IPS-NIHi11 (cell line): ENCODE results near the gene IQSEC2.

ENCODE experiments used
- DNase-seq: peaks from one replicate; pipeline ENCODE4 v3.0.0; 2012; ENCODE audit warnings: mixed read lengths, low spot score

The IQSEC2 gene

GRCh38 chrX:53244610-53245009 lies 36.8 kb downstream of the IQSEC2 start:
- no peak for DNase-seq

DNA sequence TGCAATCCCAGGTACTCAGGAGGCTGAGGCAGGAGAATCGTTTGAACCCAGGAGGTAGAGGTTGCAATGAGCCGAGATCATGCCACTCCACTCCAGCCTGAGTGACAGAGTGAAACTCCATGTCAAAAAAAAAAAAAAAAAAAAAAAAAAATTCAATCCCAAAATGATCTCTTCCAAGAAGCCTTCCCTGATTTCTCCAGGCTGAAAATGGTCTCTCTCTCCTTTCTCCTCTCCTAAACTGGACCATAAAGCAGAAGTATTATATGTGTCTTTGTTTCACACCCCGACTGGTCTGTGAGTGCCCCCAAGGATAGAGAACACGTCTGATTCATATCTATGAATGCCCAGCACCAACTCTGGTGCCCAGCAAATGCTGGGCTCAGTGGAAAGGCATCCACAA lies 39.1 kb downstream of the IQSEC2 start:
- no peak for DNase-seq

DNA sequence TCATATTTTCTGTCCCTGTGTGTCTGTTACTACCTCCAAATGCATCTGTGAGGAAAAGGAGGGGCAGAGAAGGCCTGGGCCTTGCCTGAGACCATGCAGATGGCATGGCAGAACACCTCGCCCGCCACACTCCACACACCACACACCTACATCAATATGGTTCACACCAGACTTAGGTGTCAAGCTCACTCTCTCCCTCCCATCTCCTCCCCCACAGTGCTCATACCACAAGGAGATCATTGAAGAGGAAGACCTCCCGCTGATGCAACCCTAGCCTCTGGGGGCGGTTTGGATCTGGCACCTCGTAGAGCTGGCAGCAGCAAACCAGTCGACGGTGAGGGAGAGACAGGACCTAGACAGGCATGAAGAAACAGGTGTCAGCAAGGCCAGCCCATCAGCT lies 39.8 kb downstream of the IQSEC2 start:
- DNase-seq, result no peak

DNA sequence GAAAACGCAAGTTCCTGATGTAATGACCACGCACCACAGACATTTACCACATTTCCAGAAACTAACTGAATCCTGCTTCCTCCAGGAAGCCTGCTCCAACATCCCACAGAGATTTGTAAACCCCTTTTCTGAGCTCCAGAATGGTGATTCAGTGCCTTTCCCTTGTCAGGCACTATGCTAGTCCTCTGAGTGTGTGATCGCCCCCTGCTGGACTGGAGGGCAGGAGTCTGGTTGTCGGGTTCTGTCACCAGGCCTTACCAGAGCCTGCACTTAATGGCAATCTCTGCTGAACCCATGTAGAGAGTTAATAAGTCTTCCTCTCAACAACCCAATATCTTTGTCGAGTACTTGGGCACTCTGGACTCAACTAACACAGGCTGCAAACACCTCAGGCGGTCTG lies 41.9 kb downstream of the IQSEC2 start:
- DNase-seq, result peak; percentile 37

- no peak for DNase-seq
Measured at GRCh38 chrX:53237056-53237455, 44.3 kb downstream of the IQSEC2 start.

DNA sequence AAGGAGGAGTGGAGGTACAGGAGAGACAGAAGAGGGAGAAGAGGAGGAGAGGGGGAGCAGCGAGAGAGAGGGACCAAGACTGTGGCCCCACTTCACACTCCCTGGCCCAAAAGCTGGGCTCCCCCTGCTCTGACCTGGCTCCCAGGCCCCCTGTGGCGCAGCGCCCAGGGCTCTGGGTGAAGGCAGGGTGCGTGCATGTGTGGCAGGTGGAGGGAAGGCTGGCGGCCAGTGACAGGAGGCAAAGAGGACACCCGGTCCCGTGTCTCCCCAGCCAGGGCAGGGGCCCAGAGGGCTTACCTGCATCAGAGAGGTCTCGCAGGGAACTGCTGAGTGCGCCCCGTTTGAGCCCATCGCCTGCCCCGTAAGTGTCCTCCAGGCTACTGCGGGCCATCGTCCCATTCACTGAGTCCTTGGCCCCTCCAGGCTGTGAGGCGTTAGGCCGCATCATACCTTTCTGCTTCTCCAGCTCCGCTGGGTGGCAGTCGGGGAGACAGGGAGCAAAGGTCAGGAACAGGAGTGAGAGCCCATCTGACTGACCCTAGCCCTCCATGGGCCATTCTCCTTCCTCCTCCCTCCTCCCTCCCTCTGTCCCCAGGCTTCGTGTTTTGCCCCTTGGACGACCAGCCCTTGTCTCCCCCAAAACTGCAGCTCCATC lies 45.2 kb downstream of the IQSEC2 start:
- no peak for DNase-seq

GRCh38 chrX:53235566-53235965 lies 45.8 kb downstream of the IQSEC2 start:
- DNase-seq, result no peak

DNA sequence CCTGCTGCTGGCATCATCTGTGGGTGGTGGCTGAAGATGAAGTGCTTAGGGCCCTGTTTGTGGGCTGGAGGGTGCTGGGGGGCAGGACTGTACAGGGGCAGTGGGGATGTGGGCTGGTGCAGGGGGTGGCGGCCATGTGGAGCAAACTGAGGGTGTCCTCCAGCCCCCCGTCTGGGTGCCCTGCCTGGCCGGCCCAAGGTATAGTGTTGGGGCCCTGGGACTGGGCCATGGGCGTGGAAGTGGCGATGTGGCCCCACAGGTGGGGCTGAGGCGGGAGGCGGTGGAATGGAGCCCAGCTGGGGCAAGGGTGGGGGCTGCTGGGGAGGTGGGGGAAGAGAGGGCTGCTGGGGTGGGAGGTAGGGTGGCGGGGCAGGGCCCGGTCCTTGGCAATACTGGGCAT lies 46.9 kb downstream of the IQSEC2 start:
- no peak for DNase-seq

- no peak for DNase-seq
Measured at GRCh38 chrX:53233536-53233935, 47.8 kb downstream of the IQSEC2 start.

DNA sequence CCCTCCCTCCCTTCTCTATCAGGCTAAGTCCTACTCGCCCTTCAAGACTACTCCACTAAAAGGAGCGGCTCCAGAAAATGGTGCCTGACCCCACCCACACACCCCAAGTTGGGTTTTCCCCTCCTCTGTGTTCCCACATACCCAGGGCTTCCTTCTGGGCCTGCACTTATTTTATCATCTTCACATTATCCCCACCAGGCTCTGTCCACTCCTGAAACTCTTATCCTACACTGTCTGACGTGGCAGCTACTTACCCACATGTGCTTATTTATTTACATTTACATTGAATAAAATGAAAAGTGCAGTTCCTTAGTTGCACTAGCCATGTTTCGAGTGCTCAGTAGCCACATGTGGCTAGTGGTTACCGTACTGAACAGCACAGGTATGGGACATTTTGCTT lies 51.3 kb downstream of the IQSEC2 start:
- DNase-seq, result no peak

DNA sequence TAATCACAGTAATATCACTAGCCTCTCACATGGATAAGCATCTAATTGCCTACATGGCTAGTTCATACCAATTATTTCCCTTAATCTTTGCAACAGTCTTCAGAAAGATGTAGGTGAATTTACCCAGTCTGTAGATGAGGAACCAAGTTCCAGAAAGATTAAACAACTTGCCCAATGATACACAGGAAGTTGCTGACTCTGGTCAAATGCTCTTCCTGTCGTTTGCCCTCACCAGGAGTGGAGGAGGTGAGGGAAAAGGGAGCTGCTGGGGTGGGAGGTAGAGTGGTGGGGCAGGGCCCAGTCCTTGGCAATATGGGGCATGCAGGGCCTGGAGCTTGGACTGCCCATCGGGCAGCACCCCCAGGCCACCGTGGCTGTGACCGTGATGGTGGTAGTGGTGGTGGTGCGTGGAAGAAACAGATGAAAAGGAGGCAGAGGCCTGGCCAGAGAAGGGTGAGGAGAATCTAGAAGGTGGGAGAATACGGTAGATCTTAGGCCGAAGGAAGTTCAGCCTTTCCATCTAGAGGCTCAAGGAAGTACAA lies 54.1 kb downstream of the IQSEC2 start:
- DNase-seq, result no peak

DNA sequence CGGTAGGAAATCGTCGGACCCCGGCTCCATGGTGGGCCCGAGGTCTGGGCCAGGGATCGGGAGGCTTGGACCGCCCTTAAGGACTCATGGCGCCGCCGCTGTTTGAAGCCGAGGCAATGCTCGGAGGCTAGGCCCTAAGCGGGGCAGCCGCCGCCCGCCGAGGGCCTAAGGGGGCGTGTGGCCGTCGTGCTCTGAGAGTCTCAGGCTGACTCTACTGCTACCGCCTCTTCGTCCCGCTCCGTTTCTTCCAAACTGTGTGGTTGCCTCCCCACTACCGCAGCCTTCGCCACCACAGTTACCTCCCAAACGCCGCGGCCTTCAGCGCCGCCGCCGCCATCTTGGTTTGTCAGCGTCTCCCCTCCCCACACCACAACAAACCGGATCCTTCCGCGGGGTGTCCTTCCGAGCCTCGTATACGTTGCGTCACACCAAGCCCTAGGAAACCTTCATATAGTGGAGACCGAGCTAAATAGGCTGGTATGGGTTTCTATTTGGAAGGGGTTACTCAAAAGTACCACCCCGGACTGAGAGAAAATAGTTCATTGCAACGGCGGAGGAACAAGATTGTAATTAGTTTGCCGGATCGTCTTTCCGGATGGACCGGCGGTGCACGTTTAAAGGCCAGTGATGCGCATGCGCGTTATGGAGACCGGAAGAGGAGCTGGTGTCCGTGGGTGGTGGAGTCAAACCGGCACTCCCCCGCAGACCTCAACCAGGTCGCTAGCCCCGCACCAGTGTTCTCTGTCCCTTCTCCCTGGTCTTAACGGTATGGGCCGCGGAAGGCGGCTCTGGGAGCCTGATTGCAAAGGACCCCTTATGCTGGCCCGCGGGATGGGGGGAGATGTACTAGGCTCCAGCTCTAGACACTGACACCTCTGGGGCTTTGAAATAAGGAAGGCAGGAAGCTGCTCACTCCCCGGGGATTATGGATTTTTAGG lies 56.3 kb downstream of the IQSEC2 start, which contains the start of gene KDM5C:
TSS of gene KDM5C (minus strand) at position 348 of the 938 bp plus-strand sequence. CDS start at position 30, 318 bp downstream.
- DNase-seq, result peak; percentile 92

DNA sequence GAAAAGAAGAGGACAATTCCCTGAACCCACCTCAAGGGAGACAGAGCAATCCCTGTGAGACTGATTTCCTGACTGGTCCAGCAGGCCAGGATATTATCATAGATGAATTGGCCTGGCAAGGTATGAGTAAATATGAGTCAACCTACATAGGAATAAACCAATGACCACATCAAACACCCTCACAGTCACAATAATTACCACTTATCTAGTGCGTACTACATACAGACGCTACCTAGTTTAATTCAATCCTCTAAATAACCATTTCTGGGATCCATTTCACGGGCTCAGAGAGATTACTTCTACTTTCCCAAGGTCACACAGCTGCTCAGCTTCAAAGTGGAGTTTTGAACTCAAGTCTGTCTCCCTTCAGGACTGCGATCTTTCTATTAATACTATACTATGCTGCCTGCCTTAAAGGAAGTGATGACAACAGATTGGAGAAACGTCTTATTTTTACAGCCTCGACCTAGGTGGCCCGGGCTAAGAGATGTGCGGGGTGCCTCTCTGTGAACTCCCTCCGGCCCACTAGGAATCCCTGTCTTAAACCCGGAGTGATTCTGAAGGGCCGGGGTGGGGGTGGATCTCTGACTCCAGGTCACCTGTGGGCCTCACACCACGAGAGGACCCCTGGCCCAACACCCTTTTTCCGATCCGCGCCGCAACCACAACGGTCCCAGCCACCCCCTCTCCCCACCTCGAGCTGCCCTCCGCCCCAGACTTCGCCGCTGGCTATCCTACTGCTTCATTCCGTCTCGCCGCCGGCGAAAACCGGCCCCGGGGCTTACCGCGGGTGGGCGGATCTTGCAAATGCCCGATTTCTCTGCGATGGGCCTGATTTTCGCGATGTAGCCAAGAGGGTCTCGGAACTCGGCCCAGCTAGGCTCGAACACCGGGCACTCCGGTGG lies 57.2 kb downstream of the IQSEC2 start:
- no peak for DNase-seq

DNA sequence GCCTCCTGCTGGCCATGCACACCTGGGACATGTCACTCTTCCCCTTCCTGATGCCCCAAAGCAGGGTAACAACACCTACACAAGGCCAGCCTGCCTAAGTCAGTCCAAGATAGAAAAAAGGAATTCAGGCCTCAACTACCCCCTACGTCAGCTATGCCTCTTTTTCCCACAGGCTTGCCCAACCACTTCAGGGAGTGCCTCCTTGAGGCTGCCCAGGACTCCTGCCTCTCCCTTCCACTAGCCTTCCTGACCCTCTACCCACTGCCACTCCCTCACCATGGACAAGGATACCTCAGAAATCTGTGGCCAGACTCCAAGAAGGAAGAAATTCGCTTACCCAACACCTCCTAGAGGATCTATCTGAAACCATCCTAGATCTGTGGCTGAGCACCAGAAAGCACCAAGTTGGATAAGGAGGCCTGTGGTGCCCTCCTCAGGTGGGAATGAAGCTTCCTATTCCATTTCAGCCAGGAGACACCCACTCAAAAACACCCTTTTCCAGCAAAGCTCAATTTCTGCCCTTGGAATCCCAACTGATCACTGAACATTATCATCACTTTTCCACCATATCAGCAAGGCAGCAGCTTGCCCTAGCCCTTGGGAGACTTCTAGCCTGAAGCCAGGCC lies 58.2 kb downstream of the IQSEC2 start:
- DNase-seq, result no peak
